Stimulated activated CD4-positive, alpha-beta T cell treated with anti-CD3 and anti-CD28 coated beads, Interleukin-15, amount 100 ng/mL, for 24 hours (primary cell): ENCODE results near the gene TBC1D25.

ENCODE experiments used
- DNase-seq: peaks from one replicate; pipeline ENCODE4 v3.0.0-alpha.2; 2020

Gene TBC1D25

GRCh38 chrX:48539345-48540027 is at the start of gene TBC1D25:
TSS of gene TBC1D25 (plus strand) at chrX:48539714. CDS start at chrX:48539798, 84 bp downstream.
- peak; percentile 98 for DNase-seq

- DNase-seq, result no peak
These were observed 49.6 kb upstream of the TBC1D25 start for GRCh38 chrX:48489892-48490291.

- DNase-seq, result no peak
These were observed 48.9 kb upstream of the TBC1D25 start for GRCh38 chrX:48490661-48491060.

- no peak for DNase-seq
These were observed 47.7 kb upstream of the TBC1D25 start for GRCh38 chrX:48491809-48492208.

- no peak for DNase-seq
These were observed 47.1 kb upstream of the TBC1D25 start for GRCh38 chrX:48492293-48492910.

GRCh38 chrX:48493890-48494364 is 45.6 kb upstream of the TBC1D25 start:
- peak; percentile 17 for DNase-seq

- DNase-seq, result no peak
These were observed 42.9 kb upstream of the TBC1D25 start for GRCh38 chrX:48496660-48497059.

GRCh38 chrX:48497871-48498270 is 41.6 kb upstream of the TBC1D25 start:
- DNase-seq, result no peak

GRCh38 chrX:48498374-48498809 is 41.1 kb upstream of the TBC1D25 start:
- no peak for DNase-seq

- no peak for DNase-seq
These were observed 35.3 kb upstream of the TBC1D25 start for GRCh38 chrX:48504261-48504660.

GRCh38 chrX:48505481-48505880 is 34.0 kb upstream of the TBC1D25 start:
- no peak for DNase-seq

GRCh38 chrX:48507246-48507645 is 32.3 kb upstream of the TBC1D25 start:
- no peak for DNase-seq

GRCh38 chrX:48508400-48509244 is 30.9 kb upstream of the TBC1D25 start, which contains the start of gene PORCN:
TSS of gene PORCN (plus strand) at chrX:48508992. CDS start at chrX:48509821, 829 bp downstream.
- DNase-seq, result peak; percentile 88

- DNase-seq, result peak; percentile 7
These were observed 30.3 kb upstream of the TBC1D25 start for GRCh38 chrX:48509245-48509590.

- DNase-seq, result no peak
These were observed 29.9 kb upstream of the TBC1D25 start for GRCh38 chrX:48509619-48510018.

- DNase-seq, result no peak
These were observed 28.0 kb upstream of the TBC1D25 start for GRCh38 chrX:48511560-48511959.

- DNase-seq, result no peak
These were observed 27.1 kb upstream of the TBC1D25 start for GRCh38 chrX:48512371-48512935.

- DNase-seq, result no peak
These were observed 25.8 kb upstream of the TBC1D25 start for GRCh38 chrX:48513670-48514069.

- no peak for DNase-seq
These were observed 25.2 kb upstream of the TBC1D25 start for GRCh38 chrX:48514126-48514806.

- DNase-seq, result no peak
These were observed 24.6 kb upstream of the TBC1D25 start for GRCh38 chrX:48514868-48515460.

GRCh38 chrX:48515842-48516241 is 23.7 kb upstream of the TBC1D25 start:
- no peak for DNase-seq

GRCh38 chrX:48516285-48516684 is 23.2 kb upstream of the TBC1D25 start:
- no peak for DNase-seq
